Mucosa of stomach (tissue), 1 donor: ENCODE results near the gene HSBP1L1.

ENCODE experiments used
- H3K27me3 ChIP-seq: one replicate; pipeline ENCODE4 v1.7.0; 2013; ENCODE audit warnings: mild to moderate bottlenecking, low read length; ENCODE audit not compliant: control insufficient read depth, insufficient read depth
- H3K36me3 ChIP-seq: one replicate; pipeline ENCODE4 v1.7.0; 2013; ENCODE audit warnings: low read length; ENCODE audit not compliant: control insufficient read depth, insufficient read depth
- H3K4me1 ChIP-seq: one replicate; pipeline ENCODE4 v1.7.0; 2013; ENCODE audit warnings: mild to moderate bottlenecking, low read length; ENCODE audit not compliant: control insufficient read depth, insufficient read depth
- H3K4me3 ChIP-seq: one replicate; pipeline ENCODE4 v1.7.0; 2013; ENCODE audit warnings: low read length
- H3K9ac ChIP-seq: one replicate; pipeline ENCODE4 v1.7.0; 2013; ENCODE audit warnings: mild to moderate bottlenecking, low read length, moderate library complexity
- H3K9me3 ChIP-seq: one replicate; pipeline ENCODE4 v1.7.0; 2013; ENCODE audit warnings: mild to moderate bottlenecking, low read length, moderate library complexity; ENCODE audit not compliant: control insufficient read depth
- donor health status: Pancreatic carcinoma.

Gene HSBP1L1

DNA sequence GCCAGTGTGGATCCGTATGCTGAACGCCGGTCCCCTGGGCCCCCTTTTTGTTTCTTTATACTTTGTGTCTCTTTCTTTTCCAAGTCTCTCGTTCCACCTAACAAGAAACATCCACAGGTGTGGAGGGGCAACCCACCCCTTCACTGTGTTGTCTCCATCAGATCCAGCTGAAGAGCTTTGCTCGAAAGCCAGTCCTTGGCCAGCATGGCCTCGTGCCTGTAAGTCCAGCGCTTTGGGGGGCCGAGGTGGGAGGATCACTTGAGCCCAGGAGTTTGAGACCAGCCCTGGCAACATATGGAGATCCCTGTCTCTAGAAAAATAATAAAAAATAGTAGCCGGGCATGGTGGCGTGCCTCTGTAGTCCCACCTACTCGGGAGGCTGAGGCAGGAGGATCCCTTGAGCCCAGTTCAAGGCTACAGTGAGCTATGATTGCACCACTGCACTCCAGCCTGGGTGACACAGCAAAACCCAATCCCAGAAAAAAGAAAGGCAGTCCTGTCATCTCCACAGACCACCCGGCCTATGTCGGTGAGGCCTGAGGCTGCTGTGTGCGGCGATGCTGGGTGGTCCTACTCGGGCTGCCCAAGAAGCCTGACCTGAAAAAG is 3.4 kb upstream of the HSBP1L1 start:
- Histone ChIP-seq H3K9me3 (no peaks in the 10 kb centered on the region), H3K9ac (no peak overlapping the region), H3K4me3 (no peak overlapping the region), H3K4me1 (peaks cover 20% of the 10 kb centered on the region), H3K27me3 (no peaks in the 10 kb centered on the region), H3K36me3 (no peaks in the 10 kb centered on the region)

DNA sequence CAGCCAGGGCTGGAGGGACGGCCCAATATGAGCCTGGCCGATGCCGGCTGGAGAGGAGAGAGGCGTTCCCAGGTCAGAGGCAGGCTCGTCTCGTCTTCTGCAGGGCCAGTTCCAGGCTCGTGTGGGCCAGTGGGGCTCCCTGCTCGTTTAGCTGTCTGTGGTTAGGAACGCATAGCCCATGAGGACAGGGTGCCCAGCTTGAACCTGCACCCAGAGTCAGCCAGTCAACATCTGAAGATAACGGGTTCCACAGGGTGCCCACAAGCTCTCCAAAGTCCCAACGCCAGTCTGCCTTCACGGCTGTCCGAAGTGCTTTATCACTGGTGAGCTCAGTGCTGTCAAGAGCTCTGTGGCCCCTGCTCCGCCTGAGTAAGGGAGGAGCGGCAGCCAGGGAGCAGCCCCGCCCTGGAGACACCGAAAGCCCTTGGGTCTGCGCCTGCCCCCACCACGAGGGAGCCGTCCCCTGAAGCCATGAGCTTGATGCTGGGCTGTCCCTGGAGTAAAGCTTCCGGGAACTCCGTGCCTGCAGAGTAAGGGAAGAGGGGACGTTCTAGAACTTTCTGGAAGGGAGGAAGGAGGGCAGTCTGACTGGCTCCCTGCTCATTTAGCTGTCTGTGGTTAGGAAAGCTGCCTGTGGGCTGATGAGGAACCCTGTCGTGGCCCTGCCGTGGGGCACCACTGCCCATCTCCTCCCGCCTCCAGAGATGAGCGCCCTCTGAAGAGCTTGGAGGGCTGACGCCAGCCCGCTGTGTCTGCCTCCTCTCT is 2.7 kb upstream of the HSBP1L1 start:
- H3K9ac ChIP-seq = no peak overlapping the region
- peaks cover 20% of the 10 kb centered on the region for H3K4me1 ChIP-seq
- no peaks in the 10 kb centered on the region for H3K9me3 ChIP-seq
- no peaks in the 10 kb centered on the region for H3K36me3 ChIP-seq
- H3K27me3 ChIP-seq = no peaks in the 10 kb centered on the region
- no peak overlapping the region for H3K4me3 ChIP-seq

- H3K4me1 ChIP-seq = peaks cover 20% of the 10 kb centered on the region
- H3K9me3 ChIP-seq = no peaks in the 10 kb centered on the region
- H3K36me3 ChIP-seq = no peaks in the 10 kb centered on the region
- no peak overlapping the region for H3K9ac ChIP-seq
- H3K27me3 ChIP-seq = no peaks in the 10 kb centered on the region
- no peak overlapping the region for H3K4me3 ChIP-seq
These were observed 2.1 kb upstream of the HSBP1L1 start for GRCh38 chr18:79962311-79962710.

- Histone ChIP-seq H3K36me3 (no peaks in the 10 kb centered on the region), H3K4me3 (no peak overlapping the region), H3K9me3 (no peaks in the 10 kb centered on the region), H3K27me3 (no peaks in the 10 kb centered on the region), H3K9ac (no peak overlapping the region), H3K4me1 (peaks cover 20% of the 10 kb centered on the region)
These were observed 1.4 kb upstream of the HSBP1L1 start for GRCh38 chr18:79962835-79963657.

DNA sequence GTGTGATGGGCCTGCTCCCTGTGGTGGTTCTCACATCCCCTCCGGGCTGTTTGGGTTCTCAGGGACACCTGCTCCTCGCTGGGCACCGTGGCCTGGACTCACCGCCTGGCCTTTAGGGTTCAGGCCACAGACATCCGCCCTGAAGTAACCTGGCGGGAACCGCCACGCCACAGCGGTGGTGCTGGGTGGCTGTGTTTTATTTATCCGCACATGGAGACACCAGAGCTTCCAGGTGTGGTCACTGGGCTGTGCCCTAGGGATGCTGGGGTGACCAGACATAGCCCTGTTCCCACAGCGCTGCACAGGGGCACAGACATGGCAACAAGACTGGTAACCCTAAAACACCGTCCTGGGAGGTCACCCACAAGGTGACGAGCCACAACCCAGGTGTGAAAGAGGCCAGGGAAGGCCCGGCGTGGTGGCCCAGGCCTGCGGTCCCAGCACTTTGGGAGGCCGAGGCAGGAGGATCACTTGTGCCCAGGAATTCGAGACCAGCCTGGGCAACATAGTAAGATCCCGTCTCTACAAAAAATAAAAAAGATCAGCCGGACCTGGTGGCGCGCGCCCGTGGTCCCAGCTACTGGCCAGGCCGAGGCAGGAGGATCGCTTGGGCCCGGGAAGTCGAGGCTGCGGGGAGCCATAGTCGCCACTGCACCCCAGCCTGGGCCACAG is 649 bp upstream of the HSBP1L1 start:
- H3K4me3 ChIP-seq = peak overlapping the region; percentile 38
- no peaks in the 10 kb centered on the region for H3K27me3 ChIP-seq
- peak overlapping the region; percentile 94 for H3K9ac ChIP-seq
- H3K9me3 ChIP-seq = no peaks in the 10 kb centered on the region
- peaks cover 20% of the 10 kb centered on the region for H3K4me1 ChIP-seq
- no peaks in the 10 kb centered on the region for H3K36me3 ChIP-seq

- no peaks in the 10 kb centered on the region for H3K27me3 ChIP-seq
- peak overlapping the region; percentile 94 for H3K9ac ChIP-seq
- H3K4me3 ChIP-seq = peak overlapping the region; percentile 38
- H3K4me1 ChIP-seq = peaks cover 12% of the 10 kb centered on the region
- no peaks in the 10 kb centered on the region for H3K36me3 ChIP-seq
- H3K9me3 ChIP-seq = no peaks in the 10 kb centered on the region
These were observed 868 bp downstream of the HSBP1L1 start for GRCh38 chr18:79965119-79965902.

GRCh38 chr18:79970419-79971133 is 6.1 kb downstream of the HSBP1L1 start:
- H3K4me3 ChIP-seq = no peak overlapping the region
- no peaks in the 10 kb centered on the region for H3K9me3 ChIP-seq
- H3K36me3 ChIP-seq = no peaks in the 10 kb centered on the region
- no peaks in the 10 kb centered on the region for H3K27me3 ChIP-seq
- no peaks in the 10 kb centered on the region for H3K4me1 ChIP-seq
- H3K9ac ChIP-seq = no peak overlapping the region

DNA sequence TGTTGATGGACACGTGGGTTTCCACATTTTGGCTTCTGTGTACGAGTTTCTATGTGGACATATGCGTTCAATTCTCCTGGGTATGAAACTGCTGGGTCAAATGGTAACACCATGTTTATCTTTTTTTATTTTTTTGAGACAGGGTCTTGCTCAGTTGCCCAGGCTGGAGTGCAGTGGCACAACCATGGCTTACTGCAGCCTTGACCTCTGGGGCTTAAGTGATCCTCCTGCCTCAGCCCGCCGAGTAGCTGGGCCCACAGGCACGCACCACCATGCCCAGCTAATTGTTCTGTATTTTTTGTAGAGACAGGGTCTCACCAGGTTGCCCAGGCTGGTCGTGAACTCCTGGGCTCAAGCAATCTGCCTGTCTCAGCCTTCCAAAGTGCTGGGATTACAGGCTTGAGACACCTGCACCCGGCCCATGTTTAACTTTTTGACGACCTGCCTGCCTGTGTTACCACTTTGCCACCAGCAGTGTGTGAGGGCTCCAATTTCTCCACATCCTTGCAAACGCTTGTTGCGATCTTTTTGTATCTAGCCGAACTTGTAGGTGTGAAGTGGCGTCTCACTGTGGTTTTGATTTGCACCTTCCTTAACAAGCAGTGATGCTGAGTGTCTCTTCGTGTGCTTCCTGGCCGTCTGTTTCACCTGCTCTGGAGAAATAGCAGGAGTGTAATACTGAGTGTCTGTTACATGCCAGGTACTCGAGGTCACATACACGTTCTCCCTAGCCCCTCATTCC is 6.9 kb downstream of the HSBP1L1 start:
- Histone ChIP-seq H3K9ac (no peak overlapping the region), H3K9me3 (no peaks in the 10 kb centered on the region), H3K36me3 (no peaks in the 10 kb centered on the region), H3K27me3 (no peaks in the 10 kb centered on the region), H3K4me1 (peaks cover 4% of the 10 kb centered on the region), H3K4me3 (no peak overlapping the region)

DNA sequence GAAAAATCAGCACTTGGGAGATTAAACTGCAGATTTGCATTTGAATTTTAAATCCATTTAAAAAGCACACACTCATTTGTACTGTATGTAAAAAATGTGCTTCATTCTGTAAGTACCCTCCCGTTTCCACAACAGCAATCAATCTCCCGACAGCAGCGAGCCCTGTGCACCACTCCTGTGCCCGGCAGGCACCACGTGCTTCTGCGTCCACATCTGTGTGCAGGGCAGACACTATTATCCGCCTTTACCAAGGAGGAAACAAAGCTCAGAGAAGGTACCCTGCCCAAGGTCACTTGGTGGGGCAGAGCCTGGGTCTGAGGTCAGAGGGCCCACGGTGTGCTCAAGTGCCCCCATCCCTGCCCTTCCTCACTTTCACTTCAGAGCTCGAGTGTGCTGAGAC is 7.5 kb downstream of the HSBP1L1 start:
- no peaks in the 10 kb centered on the region for H3K27me3 ChIP-seq
- no peak overlapping the region for H3K9ac ChIP-seq
- H3K4me3 ChIP-seq = no peak overlapping the region
- H3K9me3 ChIP-seq = no peaks in the 10 kb centered on the region
- no peaks in the 10 kb centered on the region for H3K36me3 ChIP-seq
- H3K4me1 ChIP-seq = peaks cover 7% of the 10 kb centered on the region

GRCh38 chr18:79972720-79973119 is 8.3 kb downstream of the HSBP1L1 start:
- H3K9me3 ChIP-seq = no peaks in the 10 kb centered on the region
- no peak overlapping the region for H3K4me3 ChIP-seq
- H3K27me3 ChIP-seq = no peaks in the 10 kb centered on the region
- H3K36me3 ChIP-seq = no peaks in the 10 kb centered on the region
- no peak overlapping the region for H3K9ac ChIP-seq
- H3K4me1 ChIP-seq = peaks cover 7% of the 10 kb centered on the region
